GM18909 (cell line): ENCODE measurements around the gene DLEC1.

Experiments
- ATAC-seq: cut with Tn5 transposase; IDR thresholded peaks from one replicate; pipeline ENCODE4 v1.9.1; 2021; ENCODE audit warnings: mild to moderate bottlenecking; ENCODE audit not compliant: unreplicated experiment, poor library complexity

Gene DLEC1

DNA sequence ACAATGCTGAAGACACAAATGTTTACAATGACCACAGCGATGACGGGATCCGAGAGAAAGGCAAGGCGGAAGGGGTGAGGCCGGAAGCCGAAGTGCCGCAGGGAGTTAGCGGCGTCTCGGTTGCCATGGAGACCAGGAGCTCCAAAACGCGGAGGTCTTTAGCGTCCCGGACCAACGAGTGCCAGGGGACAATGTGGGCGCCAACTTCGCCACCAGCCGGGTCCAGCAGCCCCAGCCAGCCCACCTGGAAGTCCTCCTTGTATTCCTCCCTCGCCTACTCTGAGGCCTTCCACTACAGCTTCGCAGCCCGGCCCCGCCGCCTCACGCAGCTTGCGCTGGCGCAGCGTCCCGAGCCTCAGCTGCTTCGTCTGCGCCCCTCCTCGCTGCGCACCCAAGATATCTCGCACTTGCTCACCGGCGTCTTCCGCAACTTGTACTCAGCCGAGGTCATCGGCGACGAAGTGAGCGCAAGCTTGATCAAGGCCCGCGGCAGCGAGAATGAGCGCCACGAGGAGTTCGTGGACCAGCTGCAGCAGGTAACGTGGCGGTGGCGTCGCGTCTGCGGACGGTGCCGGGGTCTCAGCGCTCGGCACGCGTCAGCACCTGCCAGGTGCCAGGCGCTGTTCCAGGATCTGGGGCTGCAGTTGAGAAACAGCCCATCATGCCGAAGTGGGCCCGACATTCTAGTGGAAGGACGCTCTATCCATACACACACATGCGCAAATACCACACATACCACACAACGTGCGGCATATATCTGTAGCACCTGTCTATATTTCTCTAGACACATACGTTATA lies at the start of gene DLEC1:
DLEC1 (plus strand) TSS at position 108 of the 798 bp plus-strand sequence; CDS start at position 126, 18 bp downstream.
- peak; percentile 86 for ATAC-seq

DNA sequence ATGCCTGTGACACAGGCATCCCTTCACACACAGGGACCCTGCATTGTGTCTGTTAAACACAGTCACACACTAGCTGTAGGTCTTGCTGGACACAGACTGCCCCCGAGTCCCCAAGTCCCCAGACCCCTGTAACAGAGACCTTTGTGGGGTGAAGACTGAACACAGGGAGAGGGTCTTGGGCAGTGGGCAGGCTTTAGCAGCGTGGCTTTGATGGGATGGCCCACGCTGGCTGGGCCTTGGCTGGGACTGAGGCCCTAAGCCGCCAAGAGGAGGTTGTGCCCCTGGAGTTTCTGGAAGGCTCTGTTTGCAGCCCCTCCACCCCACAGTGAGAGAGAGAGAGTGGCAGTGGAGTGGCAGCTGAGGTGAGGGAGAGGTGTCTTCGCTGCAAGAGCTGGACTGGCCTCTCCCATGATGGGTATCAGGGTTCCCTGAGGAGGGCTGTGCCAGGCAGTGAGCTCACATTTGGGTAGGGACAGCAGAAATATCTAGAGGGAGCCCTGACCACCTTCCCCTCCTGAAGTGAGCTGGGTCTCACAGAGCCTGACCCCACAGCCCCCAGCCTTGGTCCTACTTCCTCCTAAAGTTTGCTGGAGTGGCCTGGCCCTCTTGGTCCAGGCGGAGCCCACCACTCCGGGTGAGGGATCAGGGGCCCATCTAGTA lies 49.1 kb upstream of the DLEC1 start:
- ATAC-seq, result no peak

GRCh38 chr3:37990527-37990926 lies 48.5 kb upstream of the DLEC1 start, which contains the start of gene VILL:
TSS of gene VILL (plus strand) at chr3:37990786. CDS start at chr3:37993673, 2,887 bp downstream.
- ATAC-seq, result no peak

DNA sequence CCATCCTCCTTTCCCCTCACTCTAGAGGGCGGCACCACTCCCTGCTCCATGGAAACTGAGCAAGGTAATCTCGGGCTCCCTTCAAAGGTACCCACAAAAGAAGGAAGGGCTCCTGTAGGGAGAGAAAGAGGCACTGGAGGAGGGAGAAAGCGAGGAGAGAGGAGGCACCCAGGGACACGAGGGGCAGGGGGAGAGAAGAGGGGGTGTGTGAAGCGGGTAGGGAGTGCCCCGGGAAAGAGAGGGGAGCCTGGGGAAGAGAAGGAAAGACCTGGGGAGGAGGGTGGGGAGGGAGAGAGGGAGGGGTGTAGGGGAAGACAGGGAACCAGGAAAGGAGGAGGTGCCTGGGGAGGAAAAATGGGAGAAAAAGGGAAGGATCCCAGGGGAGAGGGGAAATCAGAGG lies 47.9 kb upstream of the DLEC1 start:
- no peak for ATAC-seq

DNA sequence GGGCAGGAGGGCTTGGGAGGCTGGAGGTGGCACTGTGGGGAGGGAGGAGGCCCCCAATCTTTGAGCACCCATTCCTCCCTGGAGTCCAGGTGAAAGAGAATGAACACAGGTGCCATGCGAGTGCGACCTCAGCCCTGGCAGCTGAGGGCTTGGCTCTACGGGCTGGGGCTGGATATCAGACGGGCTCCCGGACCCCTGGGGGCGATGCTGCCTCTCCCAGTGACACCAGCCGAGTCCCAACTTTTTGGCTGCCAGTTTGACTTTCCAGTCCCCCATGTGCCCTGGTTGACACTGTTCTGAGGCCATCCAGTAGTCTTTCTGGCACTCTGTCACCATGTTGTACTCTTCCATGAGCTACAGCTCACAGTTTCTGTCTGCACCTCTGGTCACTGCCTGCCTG lies 47.2 kb upstream of the DLEC1 start:
- no peak for ATAC-seq

GRCh38 chr3:37992271-37993066 lies 46.5 kb upstream of the DLEC1 start:
- ATAC-seq, result no peak

- no peak for ATAC-seq
These were observed 45.9 kb upstream of the DLEC1 start for GRCh38 chr3:37993067-37993455.

GRCh38 chr3:37993460-37993819 lies 45.6 kb upstream of the DLEC1 start:
- ATAC-seq, result no peak

GRCh38 chr3:37993820-37994638 lies 45.0 kb upstream of the DLEC1 start:
- ATAC-seq, result peak; percentile 61

GRCh38 chr3:37994639-37994972 lies 44.4 kb upstream of the DLEC1 start:
- ATAC-seq, result peak; percentile 4

DNA sequence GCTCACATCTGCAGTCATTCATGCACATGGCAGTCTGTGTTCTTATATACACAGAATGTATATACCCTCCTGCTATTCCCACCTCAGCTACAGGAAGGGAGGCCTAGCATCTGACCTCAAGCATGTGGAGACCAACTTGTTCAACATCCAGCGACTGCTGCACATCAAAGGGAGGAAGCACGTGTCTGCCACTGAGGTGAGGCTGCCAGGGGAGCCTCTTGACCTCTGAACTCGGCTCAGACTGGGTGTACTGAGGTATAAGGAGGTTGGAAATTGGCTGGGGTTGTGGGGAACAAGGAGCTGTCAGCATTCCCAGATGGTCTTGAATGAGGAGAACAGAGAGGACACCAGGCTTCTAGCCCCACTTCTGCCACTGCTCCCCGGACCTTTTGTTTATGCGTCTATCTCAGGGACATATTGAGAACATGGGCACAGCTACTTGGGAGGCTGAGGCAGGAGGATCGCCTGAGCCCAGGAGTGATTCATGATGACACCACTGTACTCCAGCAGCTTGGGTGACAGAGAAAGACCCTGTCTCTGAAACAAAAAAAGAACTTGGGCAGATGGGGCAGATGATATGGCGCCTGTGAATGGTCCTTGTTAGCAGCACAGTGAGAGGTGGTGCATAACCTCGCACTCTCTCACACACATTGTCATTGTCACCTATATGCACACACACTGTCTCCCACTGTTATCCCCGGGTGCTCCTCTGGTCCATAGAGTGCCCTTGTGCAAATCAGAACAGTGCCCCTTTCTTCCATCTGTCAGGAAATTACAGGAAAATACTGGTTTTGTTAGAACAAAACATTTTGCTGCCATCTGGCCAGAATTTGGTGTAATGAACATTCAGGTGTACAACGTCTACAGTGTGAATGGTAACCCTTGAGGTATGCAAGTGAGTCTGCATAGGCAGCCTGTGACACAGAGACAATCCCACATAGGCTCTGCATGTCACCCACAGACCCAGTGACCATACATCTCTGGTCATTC lies 43.1 kb upstream of the DLEC1 start:
- ATAC-seq, result no peak

DNA sequence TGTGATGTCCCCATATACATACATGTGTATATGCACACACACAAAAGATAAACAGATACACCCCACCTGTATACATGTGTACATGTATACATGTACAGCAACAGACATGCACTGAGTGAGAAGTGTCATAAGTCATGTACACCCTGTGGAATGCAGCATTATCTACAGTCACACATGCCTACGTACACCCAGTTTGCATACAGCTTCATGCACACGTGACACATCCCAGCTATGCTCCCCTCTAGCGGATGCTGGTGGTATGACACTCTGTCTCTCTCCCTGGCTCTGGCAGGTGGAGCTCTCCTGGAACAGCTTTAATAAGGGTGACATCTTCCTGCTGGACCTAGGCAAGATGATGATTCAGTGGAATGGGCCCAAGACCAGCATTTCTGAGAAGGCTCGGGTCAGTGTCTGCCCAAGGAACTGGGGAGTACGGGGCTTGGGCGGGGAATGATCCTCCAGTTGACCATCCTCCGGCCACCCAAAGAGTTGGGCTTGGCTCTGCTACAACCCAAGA lies 42.2 kb upstream of the DLEC1 start:
- peak; percentile 58 for ATAC-seq

DNA sequence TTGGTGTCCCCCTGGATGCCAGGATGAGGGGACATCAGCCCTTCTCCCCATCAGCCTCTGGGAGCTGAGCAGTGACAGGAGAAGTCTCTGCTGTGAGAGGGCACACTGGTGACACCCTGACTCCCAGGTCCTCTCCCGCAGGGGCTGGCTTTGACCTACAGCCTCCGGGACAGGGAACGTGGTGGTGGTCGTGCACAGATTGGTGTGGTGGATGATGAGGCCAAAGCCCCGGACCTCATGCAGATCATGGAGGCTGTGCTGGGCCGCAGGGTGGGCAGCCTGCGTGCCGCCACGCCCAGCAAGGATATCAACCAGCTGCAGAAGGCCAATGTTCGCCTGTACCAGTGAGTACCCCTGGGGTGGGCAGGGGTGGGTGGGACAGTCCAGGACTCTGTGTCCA lies 41.7 kb upstream of the DLEC1 start:
- no peak for ATAC-seq

- no peak for ATAC-seq
These were observed 41.1 kb upstream of the DLEC1 start for GRCh38 chr3:37997791-37998370.

GRCh38 chr3:37999836-38000235 lies 39.2 kb upstream of the DLEC1 start:
- no peak for ATAC-seq

DNA sequence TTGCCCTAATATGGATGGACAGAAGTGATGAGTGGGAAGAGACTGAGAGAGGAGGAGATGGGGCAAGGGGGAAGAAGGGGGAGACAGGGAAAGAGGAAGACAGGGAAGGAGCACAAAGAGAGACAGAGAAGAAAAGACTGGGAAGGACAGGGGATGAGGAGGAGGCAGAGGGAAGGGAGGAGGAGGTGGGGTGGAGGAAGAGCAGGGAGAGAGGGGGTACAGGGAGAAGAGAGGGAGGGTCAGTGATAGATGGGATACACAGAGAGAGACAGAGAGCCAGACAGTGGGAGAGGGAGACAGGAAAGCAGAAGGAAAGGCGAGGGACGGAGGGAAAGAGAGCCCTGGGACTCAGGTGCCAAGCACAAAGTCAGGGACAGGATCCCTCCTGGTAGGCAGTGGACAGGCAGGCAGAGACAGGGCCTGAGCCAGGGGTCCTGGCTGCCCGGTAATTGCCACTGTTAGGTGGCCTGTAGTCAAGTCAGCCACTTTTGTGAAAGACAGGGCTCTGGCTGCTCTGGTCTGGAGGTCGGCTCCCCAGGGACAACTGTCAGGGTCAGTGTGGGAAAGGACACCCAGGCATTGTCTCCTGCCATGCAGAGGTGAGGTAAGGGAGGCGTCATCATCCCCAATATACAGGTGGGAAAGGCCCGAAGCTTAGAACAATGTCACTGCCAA lies 38.6 kb upstream of the DLEC1 start:
- ATAC-seq, result no peak

DNA sequence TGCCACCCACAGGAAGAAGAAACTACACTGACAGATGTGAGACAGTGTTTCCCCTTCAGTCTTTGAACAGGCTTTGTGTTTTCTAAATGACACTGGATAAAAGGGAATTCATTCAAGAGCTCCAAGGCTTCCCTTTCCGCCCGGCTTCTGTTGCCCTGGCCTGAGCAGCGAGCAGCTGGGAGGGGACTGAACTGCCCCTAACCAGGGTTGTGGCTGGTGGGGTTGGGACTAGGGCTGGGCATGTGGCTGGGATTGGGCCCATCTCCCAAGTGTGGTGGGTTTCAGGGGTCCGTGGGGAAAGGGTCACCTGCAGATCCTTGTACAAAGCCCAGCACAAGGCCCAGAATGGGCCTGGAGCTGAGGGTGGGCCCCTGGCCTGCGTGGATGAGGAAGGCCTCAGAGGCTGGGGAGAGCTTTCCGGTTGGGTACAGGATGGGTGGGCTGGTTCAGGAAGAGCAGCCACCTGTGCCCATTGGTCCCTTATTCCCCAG lies 38.0 kb upstream of the DLEC1 start:
- no peak for ATAC-seq
